Osteocyte (in vitro differentiated cells): ENCODE data around the gene DPP6. TPM values are rescaled to one million over a fixed set of nuclear protein-coding genes. Genes with fewer than 3 reads are reported as not detected.

Experiments used
- DNase-seq: peaks from one replicate; pipeline ENCODE4 v3.0.0; 2021; ENCODE audit warnings: mixed read lengths; ENCODE audit not compliant: unreplicated experiment; ENCODE audit errors: extremely low spot score
- H3K27ac Mint-ChIP-seq: one replicate; pipeline ENCODE4 v1.8.0; 2021; ENCODE audit warnings: mild to moderate bottlenecking, mixed read lengths; ENCODE audit not compliant: unreplicated experiment
- H3K27me3 Mint-ChIP-seq: one replicate; pipeline ENCODE4 v1.8.0; 2021; ENCODE audit warnings: mixed read lengths; ENCODE audit not compliant: unreplicated experiment
- H3K36me3 Mint-ChIP-seq: one replicate; pipeline ENCODE4 v1.8.0; 2021; ENCODE audit warnings: mixed read lengths; ENCODE audit not compliant: unreplicated experiment
- H3K4me1 Mint-ChIP-seq: one replicate; pipeline ENCODE4 v1.8.0; 2021; ENCODE audit warnings: mixed read lengths; ENCODE audit not compliant: unreplicated experiment
- H3K4me3 Mint-ChIP-seq: one replicate; pipeline ENCODE4 v1.8.0; 2021; ENCODE audit warnings: mild to moderate bottlenecking, moderate library complexity, mixed read lengths; ENCODE audit not compliant: unreplicated experiment
- H3K9me3 Mint-ChIP-seq: one replicate; pipeline ENCODE4 v1.8.0; 2021; ENCODE audit warnings: mixed read lengths; ENCODE audit not compliant: unreplicated experiment
- CTCF ChIP-seq: fragments of 200-600 bp; sonication (generic); IDR thresholded peaks from 2 replicates; pipeline ENCODE4 v1.5.0; 2021; ENCODE audit warnings: antibody characterized with exemption, mild to moderate bottlenecking, moderate library complexity
- total RNA-seq: library from RNA; stranded (reverse); gene quantifications from 2 replicates; pipeline ENCODE4 v1.2.1, GENCODE V29; 2021

DPP6 gene
- total RNA-seq, 1 donor from 2014 or later = not detected

- no peak for TF ChIP-seq CTCF
- Mint-ChIP-seq H3K36me3 (no peaks in the 10 kb centered on the region), H3K4me1 (no peaks in the 10 kb centered on the region), H3K9me3 (peaks cover 49% of the 10 kb centered on the region), H3K27me3 (no peaks in the 10 kb centered on the region), H3K27ac (no peak overlapping the region), H3K4me3 (no peak overlapping the region)
- DNase-seq = no peak
These were observed 477.9 kb downstream of the DPP6 start for GRCh38 chr7:154530136-154530535.

- no peaks in the 10 kb centered on the region for H3K36me3 Mint-ChIP-seq
- no peak overlapping the region for H3K4me3 Mint-ChIP-seq
- no peak for DNase-seq
- no peaks in the 10 kb centered on the region for H3K4me1 Mint-ChIP-seq
- H3K27ac Mint-ChIP-seq = no peak overlapping the region
- H3K9me3 Mint-ChIP-seq = peaks cover 48% of the 10 kb centered on the region
- TF ChIP-seq CTCF = no peak
- H3K27me3 Mint-ChIP-seq = no peaks in the 10 kb centered on the region
These were observed 480.6 kb downstream of the DPP6 start for GRCh38 chr7:154532771-154533170.

GRCh38 chr7:154540596-154540995, 488.4 kb downstream of the DPP6 start:
- Mint-ChIP-seq H3K9me3 (peaks cover 36% of the 10 kb centered on the region), H3K27me3 (no peaks in the 10 kb centered on the region), H3K36me3 (no peaks in the 10 kb centered on the region), H3K4me3 (no peak overlapping the region), H3K27ac (no peak overlapping the region), H3K4me1 (no peaks in the 10 kb centered on the region)
- TF ChIP-seq CTCF = no peak
- DNase-seq = no peak

GRCh38 chr7:154541606-154542005, 489.4 kb downstream of the DPP6 start:
- no peak for DNase-seq
- H3K4me3 Mint-ChIP-seq = no peak overlapping the region
- H3K27me3 Mint-ChIP-seq = no peaks in the 10 kb centered on the region
- H3K27ac Mint-ChIP-seq = no peak overlapping the region
- H3K4me1 Mint-ChIP-seq = no peaks in the 10 kb centered on the region
- H3K36me3 Mint-ChIP-seq = no peaks in the 10 kb centered on the region
- H3K9me3 Mint-ChIP-seq = peaks cover 33% of the 10 kb centered on the region
- no peak for TF ChIP-seq CTCF

GRCh38 chr7:154546946-154547587, 494.9 kb downstream of the DPP6 start:
- Mint-ChIP-seq H3K4me3 (no peak overlapping the region), H3K36me3 (no peaks in the 10 kb centered on the region), H3K4me1 (no peaks in the 10 kb centered on the region), H3K27ac (no peak overlapping the region), H3K27me3 (no peaks in the 10 kb centered on the region), H3K9me3 (peaks cover 47% of the 10 kb centered on the region)
- no peak for DNase-seq
- TF ChIP-seq CTCF = no peak
